HepG2 (cell line): ENCODE measurements around the gene ZC3H4.

Source experiments
- ATF3 ChIP-seq: sonication (generic); formaldehyde crosslinking; IDR thresholded peaks from 2 replicates; pipeline ENCODE4 v1.4.0; 2020; ENCODE audit warnings: missing genetic modification reagents
- CTCF ChIP-seq: sonication (generic); formaldehyde crosslinking; IDR thresholded peaks from 2 replicates; pipeline ENCODE4 v1.5.0; 2020; ENCODE audit warnings: mild to moderate bottlenecking, missing genetic modification reagents, moderate library complexity
- EZH2 ChIP-seq: conservative IDR thresholded peaks from 2 replicates; pipeline ENCODE4 v1.6.1; 2012; ENCODE audit warnings: mild to moderate bottlenecking, low read depth, low read length, moderate library complexity
- JUNB ChIP-seq: sonication (generic); formaldehyde crosslinking; IDR thresholded peaks from 2 replicates; pipeline ENCODE4 v1.8.0; 2022; ENCODE audit warnings: missing genetic modification reagents, mild to moderate bottlenecking, borderline replicate concordance
- SOX13 ChIP-seq, 3 experiments: fragments of 450-650 bp in 1 of 3; sonication (generic) in 1 of 3; formaldehyde crosslinking in 1 of 3; IDR thresholded peaks in 2 of 3; conservative IDR thresholded peaks in 1 of 3; 2 replicates each; pipeline versions ENCODE4 v1.5.0 to v1.6.1; 2016 to 2020; ENCODE audit warnings: antibody characterized with exemption in 1 of 3, mild to moderate bottlenecking in 1 of 3, missing compliant biosample characterization in 1 of 3, missing genetic modification reagents in 1 of 3, moderate library complexity in 1 of 3
- ZNF343 ChIP-seq: sonication (generic); formaldehyde crosslinking; IDR thresholded peaks from 2 replicates; pipeline ENCODE4 v1.4.0; 2020; ENCODE audit warnings: mild to moderate bottlenecking, missing genetic modification reagents
- ZNF816 ChIP-seq: sonication (generic); formaldehyde crosslinking; IDR thresholded peaks from 2 replicates; pipeline ENCODE4 v1.8.0; 2022; ENCODE audit warnings: missing genetic modification reagents, mild to moderate bottlenecking, borderline replicate concordance

GRCh38 chr19:47157431-47158321, 44.1 kb upstream of the ZC3H4 start:
- TF ChIP-seq SOX13 (IDR thresholded peaks at IDR 0.05) (no peak), SOX13 (CRISPR knock-in tag; conservative IDR thresholded peaks at IDR 0.05 in 1 of 2, IDR thresholded peaks at IDR 0.05 in 1 of 2) (no peak), EZH2 (no peak), ATF3 (CRISPR knock-in tag) (no peak), CTCF (CRISPR knock-in tag) (no peak), JUNB (no peak), ZNF343 (CRISPR knock-in tag) (no peak), ZNF816 (CRISPR knock-in tag) (no peak)
